Measurements from ENCODE around the gene MAP2K2. TPM values are rescaled to one million over a fixed set of nuclear protein-coding genes. Genes with fewer than 3 reads are reported as not detected.
A peak's percentile ranks its signal among the peaks of the same experiment; 100 is the strongest.
"Not testable (repeated sequence)": the region's sequence is repeated elsewhere in the genome, so short reads cannot be mapped to it uniquely, and the experiment has no call there.

The MAP2K2 gene
- total RNA-seq (2014; rRNA removed; shearing (Covaris generic)), result 138 and 183 TPM in 2 replicates

- peak; percentile 97 for DNase-seq (ENCODE audit: low read depth)
Observed at GRCh38 chr19:4123615-4124568, at the start of gene MAP2K2. MAP2K2 (minus strand) TSS chr19:4124122; CDS start chr19:4123875, 247 bp downstream.

DNA sequence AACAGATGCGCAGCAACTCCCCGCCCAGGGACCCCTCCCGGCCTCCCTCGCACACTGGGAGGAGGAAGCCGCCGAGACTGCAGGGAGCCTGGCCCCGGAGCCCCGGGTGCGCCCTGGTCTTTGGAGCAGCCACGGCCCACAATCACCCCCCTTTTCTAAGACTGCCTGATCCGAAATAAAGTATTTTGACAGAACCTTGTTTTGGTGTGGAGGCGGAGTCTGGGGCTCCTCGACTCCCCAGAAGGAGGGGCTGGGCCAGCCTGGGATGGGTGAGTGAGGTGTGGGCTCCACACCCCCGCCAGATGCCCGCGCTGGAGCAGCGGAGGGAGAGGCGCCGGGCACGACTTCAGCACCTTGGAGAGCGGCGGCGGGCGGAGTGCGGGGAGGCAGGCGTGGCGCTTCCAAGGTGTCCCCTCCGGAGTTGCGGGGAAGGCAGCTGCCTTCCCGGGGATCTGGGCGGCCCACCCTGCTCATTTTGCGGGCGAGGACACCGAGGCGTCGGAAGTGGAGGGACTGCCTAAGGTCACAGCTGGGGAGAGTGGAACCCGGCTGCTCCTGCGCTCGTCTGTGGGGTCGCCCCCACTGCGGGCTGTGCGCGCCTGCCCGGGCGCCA is 49.0 kb upstream of the MAP2K2 start:
- peak; percentile 70 for DNase-seq (ENCODE audit: low read depth)

DNA sequence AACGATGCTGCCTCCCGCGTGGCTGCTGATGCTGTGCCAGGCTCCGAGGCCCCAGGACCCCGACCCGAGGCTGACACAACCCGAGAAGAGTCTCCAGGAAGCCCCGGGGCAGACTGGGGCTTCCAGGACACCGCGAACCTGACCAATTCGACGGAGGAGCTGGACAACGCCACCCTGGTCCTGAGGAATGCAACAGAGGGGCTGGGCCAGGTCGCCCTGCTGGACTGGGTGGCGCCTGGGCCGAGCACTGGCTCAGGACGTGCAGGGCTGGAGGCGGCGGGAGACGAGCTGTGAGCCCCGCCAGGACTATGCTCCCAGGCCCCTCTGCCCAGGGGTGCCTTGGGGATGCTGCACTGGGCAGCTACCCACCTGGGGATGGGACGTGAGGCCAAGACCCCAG is 47.8 kb upstream of the MAP2K2 start:
- no peak for DNase-seq (ENCODE audit: low read depth)

GRCh38 chr19:4164262-4164661 is 40.3 kb upstream of the MAP2K2 start:
- DNase-seq (ENCODE audit: low read depth), result no peak

- DNase-seq (ENCODE audit: low read depth), result no peak
Observed at GRCh38 chr19:4161415-4162077, 37.6 kb upstream of the MAP2K2 start.

DNA sequence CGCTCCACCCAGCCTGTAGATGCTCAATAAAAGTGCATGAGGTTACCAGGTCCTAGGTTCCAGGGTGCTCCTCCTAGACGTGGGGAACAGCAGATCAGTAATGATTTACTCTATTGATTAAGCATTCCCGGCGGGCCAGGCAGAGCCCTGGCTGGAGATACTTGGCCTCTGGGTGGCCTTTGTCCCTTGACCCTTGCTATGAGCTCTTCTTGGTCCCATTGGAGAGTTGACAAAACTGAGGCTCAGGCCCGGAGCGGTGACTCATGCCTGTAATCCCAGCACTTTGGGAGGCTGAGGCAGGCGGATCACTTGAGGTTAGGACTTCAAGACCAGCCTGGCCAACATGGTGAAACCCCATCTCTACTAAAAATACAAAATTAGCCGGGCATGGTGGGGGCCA is 34.0 kb upstream of the MAP2K2 start:
- DNase-seq (ENCODE audit: low read depth), result not testable (repeated sequence)

GRCh38 chr19:4157164-4157563 is 33.2 kb upstream of the MAP2K2 start:
- no peak for DNase-seq (ENCODE audit: low read depth)

GRCh38 chr19:4154571-4155312 is 30.8 kb upstream of the MAP2K2 start:
- no peak for DNase-seq (ENCODE audit: low read depth)

- no peak for DNase-seq (ENCODE audit: low read depth)
Observed at GRCh38 chr19:4152241-4152998, 28.5 kb upstream of the MAP2K2 start.

DNA sequence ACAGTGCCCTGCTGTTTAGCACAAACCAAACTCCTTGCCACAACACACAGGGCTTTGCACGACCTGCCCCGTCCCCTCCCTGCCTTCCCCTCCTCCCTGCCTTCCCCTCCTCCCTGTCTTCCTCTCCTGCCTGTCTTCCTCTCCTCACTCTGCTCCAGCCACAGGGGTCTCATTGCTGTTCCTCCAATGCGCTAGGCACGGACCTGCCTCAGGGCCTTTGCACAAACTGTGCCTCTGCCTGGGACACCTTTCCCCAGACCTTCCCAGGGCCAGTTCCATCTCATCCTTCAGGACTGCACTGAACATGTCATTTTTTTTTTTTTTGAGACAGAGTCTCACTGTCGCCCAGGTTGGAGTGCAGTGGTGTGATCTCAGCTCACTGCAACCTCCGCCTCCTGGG is 27.7 kb upstream of the MAP2K2 start:
- no peak for DNase-seq (ENCODE audit: low read depth)

GRCh38 chr19:4149518-4150288 is 25.8 kb upstream of the MAP2K2 start:
- no peak for DNase-seq (ENCODE audit: low read depth)

- peak; percentile 64 for DNase-seq (ENCODE audit: low read depth)
Observed at GRCh38 chr19:4144666-4145249, 20.8 kb upstream of the MAP2K2 start.

GRCh38 chr19:4142916-4143315 is 19.0 kb upstream of the MAP2K2 start:
- not testable (repeated sequence) for DNase-seq (ENCODE audit: low read depth)

- DNase-seq (ENCODE audit: low read depth), result peak; percentile 68
Observed at GRCh38 chr19:4140237-4140711, 16.4 kb upstream of the MAP2K2 start.

DNA sequence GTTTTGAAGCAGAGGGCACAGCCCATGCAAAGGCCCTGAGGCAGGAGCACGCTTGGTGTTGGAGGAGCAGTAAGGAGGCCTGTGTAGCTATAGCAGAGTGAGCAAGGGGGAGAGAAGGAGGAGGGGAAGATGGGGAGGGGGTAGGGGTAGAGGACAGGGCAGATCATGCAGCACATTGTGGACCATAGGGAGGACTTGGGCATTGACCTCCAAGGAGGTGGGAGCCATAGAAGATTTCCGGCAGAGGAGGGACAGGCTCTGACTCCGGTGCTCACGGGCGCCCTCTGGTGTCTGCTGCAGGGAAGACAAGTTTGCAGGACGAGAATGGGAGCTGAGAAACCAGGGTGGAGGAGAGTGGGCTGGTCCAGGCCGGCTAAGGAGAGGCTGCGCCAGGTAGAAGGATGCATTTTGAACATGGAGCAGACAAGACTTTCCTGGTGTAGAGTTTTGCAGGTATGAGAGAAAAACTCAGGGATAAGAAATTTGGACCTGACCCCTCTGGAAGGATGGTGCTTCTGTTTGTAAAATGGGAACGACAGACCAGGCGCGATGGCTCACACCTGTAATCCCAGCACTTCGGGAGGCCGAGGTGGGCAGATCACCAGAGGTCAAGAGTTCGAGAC is 15.8 kb upstream of the MAP2K2 start:
- DNase-seq (ENCODE audit: low read depth), result peak; percentile 74

- no peak for DNase-seq (ENCODE audit: low read depth)
Observed at GRCh38 chr19:4138445-4138844, 14.5 kb upstream of the MAP2K2 start.

DNA sequence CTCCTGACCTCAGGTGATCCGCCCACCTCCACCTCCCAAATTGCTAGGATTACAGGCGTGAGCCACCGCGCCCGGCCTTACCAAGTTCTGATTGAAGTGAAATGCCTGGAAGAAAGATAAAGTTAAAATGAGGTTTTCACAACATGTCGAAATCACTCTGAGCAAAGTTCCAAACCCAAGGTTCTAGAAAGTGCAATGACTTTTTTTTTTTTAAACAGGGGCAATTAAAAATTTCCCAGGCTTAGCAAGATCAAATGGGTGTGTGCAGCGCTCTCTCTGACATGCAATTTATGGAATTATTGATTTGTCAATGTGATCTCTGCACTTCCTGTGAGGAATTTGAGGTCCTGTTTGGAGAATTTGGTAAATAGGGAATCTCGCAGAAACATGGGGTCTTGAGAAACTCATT is 12.8 kb upstream of the MAP2K2 start:
- DNase-seq (ENCODE audit: low read depth), result no peak

GRCh38 chr19:4135386-4135785 is 11.5 kb upstream of the MAP2K2 start:
- DNase-seq (ENCODE audit: low read depth), result not testable (repeated sequence)

DNA sequence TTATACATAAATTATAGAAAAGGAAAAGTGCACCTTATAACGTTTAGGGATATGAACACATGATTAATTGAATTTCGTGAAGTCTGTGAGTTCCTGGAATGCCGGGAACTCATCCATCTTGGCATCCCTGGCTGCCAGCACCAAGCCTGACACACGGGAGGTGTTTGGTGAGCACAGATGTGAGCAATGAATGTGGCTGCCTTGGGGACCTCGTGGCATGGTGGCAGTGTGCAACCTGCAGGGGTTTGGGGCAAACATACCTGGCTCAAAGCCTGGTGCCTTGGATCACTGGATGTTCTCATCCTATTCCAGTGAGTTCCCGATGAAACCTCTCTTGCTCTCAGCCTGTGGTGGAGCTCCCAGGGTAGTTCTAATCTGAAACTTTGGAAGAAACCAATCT is 10.4 kb upstream of the MAP2K2 start:
- DNase-seq (ENCODE audit: low read depth), result no peak
